ENCODE measurements around the gene TEDDM1. TPM values are rescaled to one million over a fixed set of nuclear protein-coding genes. Genes with fewer than 3 reads are reported as not detected.

Gene TEDDM1
- total and polyA plus RNA-seq, 2 of the 13 experiments (the other 11 are each of a cell fraction or from before 2014, with no cell fraction given): not detected

DNA sequence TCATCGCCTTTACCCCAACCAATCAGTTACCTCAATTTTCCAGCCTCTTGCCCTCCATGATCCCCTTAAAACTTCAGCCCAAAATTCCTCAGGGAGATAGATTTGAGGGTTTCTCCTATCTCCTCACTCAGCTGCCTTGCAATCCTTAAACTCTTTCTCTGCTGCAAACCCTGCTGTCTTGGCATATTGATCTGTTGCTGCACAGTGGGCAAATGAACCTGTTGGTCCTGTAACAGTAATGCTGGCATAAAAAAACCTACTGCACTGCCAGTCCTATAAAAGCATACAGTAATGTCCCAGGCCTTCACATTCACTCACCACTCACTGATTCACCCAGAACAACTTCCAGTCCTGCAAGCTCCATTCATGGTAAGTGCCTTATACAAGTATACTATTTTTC is 5.1 kb upstream of the TEDDM1 start:
- CTCF ChIA-PET (ENCODE audit: low intra/inter-chr PET ratio, low total read pairs): no interaction called here
- 74% methylated on average over 1 of the region's 1 CpG for WGBS (ENCODE audit: low lambda C conversion rate)
- Histone ChIP-seq H3K9ac (ENCODE audit: insufficient read depth, low read depth, low read length) (no peak overlapping the region), H3K4me2 (ENCODE audit: low read depth, low read length) (no peak overlapping the region), H4K20me1 (ENCODE audit: insufficient read depth, low read length) (no peaks in the 10 kb centered on the region), H3K27me3 (ENCODE audit: control insufficient read depth in 1 of 2, insufficient read depth in 2 of 2, low read length in 2 of 2) (no peaks in the 10 kb centered on the region), H3K4me1 (ENCODE audit: insufficient read depth, low read length) (peaks cover 17% of the 10 kb centered on the region), H2AFZ (ENCODE audit: low read length) (no peak overlapping the region), H3K9me3 (ENCODE audit: low read length) (peaks cover 11% of the 10 kb centered on the region), H3K4me3 (replicated peaks in 1 of 3; ENCODE audit: insufficient read depth in 1 of 3, low read depth in 2 of 3, low read length in 3 of 3) (no peak overlapping the region), H3K36me3 (replicated peaks in 1 of 2; ENCODE audit: control insufficient read depth in 1 of 2, insufficient read depth in 2 of 2, low read length in 2 of 2) (no peaks in the 10 kb centered on the region), H3K79me2 (ENCODE audit: insufficient read depth, low read length) (no peaks in the 10 kb centered on the region), H3K27ac (ENCODE audit: extremely low read length, insufficient read depth, low read length) (no peak overlapping the region)
- POLR2A ChIA-PET: interaction anchor here (1.3 kb wide), 1 partner anchor 14 kb away, joined by 5 read pairs; the partner anchor contains the start of gene GLUL
- in situ Hi-C loops (cut with HindIII; ENCODE audit: extremely low pct_ligation_motif_present, low pct_unique_long_range_greater_than_20kb): no loop called here
- ATAC-seq: no peak
- no peak for DNase-seq (ENCODE audit: low spot score)
- FAIRE-seq: no peak
- no TSS peak for BruUV-seq (replicated peaks)
- intact Hi-C loops (cut with micrococcal nuclease; ENCODE audit: unreplicated experiment): no loop called here
- TF ChIP-seq ZNF619 (CRISPR knock-in tag; IDR thresholded peaks at IDR 0.05) (no peak), SSRP1 (CRISPR knock-in tag; IDR thresholded peaks at IDR 0.05) (no peak), NR2F1 (CRISPR knock-in tag; IDR thresholded peaks at IDR 0.05) (no peak), ZNF788 (CRISPR knock-in tag; IDR thresholded peaks at IDR 0.05; ENCODE audit: borderline replicate concordance) (no peak), MIER2 (CRISPR knock-in tag; IDR thresholded peaks at IDR 0.05) (no peak), MLLT10 (CRISPR knock-in tag; IDR thresholded peaks at IDR 0.05) (no peak), CREM (IDR thresholded peaks at IDR 0.05) (no peak), CREM (CRISPR knock-in tag; IDR thresholded peaks at IDR 0.05) (no peak), ZBTB7B (CRISPR knock-in tag; IDR thresholded peaks at IDR 0.05) (no peak)
- TF ChIP-seq, protein P1, sequence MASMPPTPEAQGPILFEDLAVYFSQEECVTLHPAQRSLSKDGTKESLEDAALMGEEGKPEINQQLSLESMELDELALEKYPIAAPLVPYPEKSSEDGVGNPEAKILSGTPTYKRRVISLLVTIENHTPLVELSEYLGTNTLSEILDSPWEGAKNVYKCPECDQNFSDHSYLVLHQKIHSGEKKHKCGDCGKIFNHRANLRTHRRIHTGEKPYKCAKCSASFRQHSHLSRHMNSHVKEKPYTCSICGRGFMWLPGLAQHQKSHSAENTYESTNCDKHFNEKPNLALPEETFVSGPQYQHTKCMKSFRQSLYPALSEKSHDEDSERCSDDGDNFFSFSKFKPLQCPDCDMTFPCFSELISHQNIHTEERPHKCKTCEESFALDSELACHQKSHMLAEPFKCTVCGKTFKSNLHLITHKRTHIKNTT (CRISPR knock-in tag; IDR thresholded peaks at IDR 0.05): no peak
- TF ChIP-seq, protein P2, sequence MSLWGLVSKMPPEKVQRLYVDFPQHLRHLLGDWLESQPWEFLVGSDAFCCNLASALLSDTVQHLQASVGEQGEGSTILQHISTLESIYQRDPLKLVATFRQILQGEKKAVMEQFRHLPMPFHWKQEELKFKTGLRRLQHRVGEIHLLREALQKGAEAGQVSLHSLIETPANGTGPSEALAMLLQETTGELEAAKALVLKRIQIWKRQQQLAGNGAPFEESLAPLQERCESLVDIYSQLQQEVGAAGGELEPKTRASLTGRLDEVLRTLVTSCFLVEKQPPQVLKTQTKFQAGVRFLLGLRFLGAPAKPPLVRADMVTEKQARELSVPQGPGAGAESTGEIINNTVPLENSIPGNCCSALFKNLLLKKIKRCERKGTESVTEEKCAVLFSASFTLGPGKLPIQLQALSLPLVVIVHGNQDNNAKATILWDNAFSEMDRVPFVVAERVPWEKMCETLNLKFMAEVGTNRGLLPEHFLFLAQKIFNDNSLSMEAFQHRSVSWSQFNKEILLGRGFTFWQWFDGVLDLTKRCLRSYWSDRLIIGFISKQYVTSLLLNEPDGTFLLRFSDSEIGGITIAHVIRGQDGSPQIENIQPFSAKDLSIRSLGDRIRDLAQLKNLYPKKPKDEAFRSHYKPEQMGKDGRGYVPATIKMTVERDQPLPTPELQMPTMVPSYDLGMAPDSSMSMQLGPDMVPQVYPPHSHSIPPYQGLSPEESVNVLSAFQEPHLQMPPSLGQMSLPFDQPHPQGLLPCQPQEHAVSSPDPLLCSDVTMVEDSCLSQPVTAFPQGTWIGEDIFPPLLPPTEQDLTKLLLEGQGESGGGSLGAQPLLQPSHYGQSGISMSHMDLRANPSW (CRISPR knock-in tag; IDR thresholded peaks at IDR 0.05; ENCODE audit: borderline replicate concordance): no peak
- TF ChIP-seq, protein P3, sequence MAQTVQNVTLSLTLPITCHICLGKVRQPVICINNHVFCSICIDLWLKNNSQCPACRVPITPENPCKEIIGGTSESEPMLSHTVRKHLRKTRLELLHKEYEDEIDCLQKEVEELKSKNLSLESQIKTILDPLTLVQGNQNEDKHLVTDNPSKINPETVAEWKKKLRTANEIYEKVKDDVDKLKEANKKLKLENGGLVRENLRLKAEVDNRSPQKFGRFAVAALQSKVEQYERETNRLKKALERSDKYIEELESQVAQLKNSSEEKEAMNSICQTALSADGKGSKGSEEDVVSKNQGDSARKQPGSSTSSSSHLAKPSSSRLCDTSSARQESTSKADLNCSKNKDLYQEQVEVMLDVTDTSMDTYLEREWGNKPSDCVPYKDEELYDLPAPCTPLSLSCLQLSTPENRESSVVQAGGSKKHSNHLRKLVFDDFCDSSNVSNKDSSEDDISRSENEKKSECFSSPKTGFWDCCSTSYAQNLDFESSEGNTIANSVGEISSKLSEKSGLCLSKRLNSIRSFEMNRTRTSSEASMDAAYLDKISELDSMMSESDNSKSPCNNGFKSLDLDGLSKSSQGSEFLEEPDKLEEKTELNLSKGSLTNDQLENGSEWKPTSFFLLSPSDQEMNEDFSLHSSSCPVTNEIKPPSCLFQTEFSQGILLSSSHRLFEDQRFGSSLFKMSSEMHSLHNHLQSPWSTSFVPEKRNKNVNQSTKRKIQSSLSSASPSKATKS (CRISPR knock-in tag; IDR thresholded peaks at IDR 0.05): no peak
- TF ChIP-seq, protein P4, sequence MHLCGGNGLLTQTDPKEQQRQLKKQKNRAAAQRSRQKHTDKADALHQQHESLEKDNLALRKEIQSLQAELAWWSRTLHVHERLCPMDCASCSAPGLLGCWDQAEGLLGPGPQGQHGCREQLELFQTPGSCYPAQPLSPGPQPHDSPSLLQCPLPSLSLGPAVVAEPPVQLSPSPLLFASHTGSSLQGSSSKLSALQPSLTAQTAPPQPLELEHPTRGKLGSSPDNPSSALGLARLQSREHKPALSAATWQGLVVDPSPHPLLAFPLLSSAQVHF (CRISPR knock-in tag; IDR thresholded peaks at IDR 0.05): no peak
- TF ChIP-seq, protein P5, sequence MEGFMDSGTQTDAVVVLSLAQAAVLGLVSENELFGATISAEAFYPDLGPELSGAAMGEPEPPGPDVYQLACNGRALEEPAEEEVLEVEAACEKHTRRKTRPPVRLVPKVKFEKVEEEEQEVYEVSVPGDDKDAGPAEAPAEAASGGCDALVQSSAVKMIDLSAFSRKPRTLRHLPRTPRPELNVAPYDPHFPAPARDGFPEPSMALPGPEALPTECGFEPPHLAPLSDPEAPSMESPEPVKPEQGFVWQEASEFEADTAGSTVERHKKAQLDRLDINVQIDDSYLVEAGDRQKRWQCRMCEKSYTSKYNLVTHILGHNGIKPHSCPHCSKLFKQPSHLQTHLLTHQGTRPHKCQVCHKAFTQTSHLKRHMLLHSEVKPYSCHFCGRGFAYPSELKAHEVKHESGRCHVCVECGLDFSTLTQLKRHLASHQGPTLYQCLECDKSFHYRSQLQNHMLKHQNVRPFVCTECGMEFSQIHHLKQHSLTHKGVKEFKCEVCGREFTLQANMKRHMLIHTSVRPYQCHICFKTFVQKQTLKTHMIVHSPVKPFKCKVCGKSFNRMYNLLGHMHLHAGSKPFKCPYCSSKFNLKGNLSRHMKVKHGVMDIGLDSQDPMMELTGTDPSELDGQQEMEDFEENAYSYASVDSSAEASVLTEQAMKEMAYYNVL (CRISPR knock-in tag; IDR thresholded peaks at IDR 0.05; ENCODE audit: borderline replicate concordance): no peak
- TF ChIP-seq, protein P6, sequence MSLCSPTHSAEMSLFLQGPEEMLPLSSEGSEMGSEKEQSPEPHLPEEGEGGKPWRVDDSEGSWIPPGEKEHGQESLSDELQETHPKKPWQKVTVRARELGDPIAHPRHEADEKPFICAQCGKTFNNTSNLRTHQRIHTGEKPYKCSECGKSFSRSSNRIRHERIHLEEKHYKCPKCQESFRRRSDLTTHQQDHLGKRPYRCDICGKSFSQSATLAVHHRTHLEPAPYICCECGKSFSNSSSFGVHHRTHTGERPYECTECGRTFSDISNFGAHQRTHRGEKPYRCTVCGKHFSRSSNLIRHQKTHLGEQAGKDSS (CRISPR knock-in tag; IDR thresholded peaks at IDR 0.05; ENCODE audit: borderline replicate concordance, low read depth): no peak
